Testis (tissue), 2 donors: ENCODE results near the gene MMAB.

Experiments used
- CTCF ChIP-seq, 3 experiments: fragments of 450-650 bp in 2 of 3; fragments of 200-600 bp in 1 of 3; sonication (generic) in 1 of 3; IDR thresholded peaks; one replicate each; pipeline ENCODE4 v1.5.1; 2016 to 2019; ENCODE audit warnings: antibody characterized with exemption in 3 of 3, mild to moderate bottlenecking in 2 of 3, moderate library complexity in 1 of 3
- POLR2A ChIP-seq: fragments of 450-650 bp; IDR thresholded peaks from one replicate; pipeline ENCODE4 v1.6.1; 2017; ENCODE audit warnings: antibody characterized with exemption, mild to moderate bottlenecking, moderate library complexity

- TF ChIP-seq CTCF (IDR thresholded peaks at IDR 0.05), result no peak
- no peak for TF ChIP-seq POLR2A
Measured at GRCh38 chr12:109513051-109513450, 60.3 kb downstream of the MMAB start.
